GM19035 (cell line): ENCODE data around the gene CHCHD3.
"Not testable (repeated sequence)": the region's sequence is repeated elsewhere in the genome, so short reads cannot be mapped to it uniquely, and the experiment has no call there.

Source experiments
- ATAC-seq: cut with Tn5 transposase; IDR thresholded peaks from one replicate; pipeline ENCODE4 v1.9.1; 2021; ENCODE audit not compliant: unreplicated experiment

CHCHD3 gene

DNA sequence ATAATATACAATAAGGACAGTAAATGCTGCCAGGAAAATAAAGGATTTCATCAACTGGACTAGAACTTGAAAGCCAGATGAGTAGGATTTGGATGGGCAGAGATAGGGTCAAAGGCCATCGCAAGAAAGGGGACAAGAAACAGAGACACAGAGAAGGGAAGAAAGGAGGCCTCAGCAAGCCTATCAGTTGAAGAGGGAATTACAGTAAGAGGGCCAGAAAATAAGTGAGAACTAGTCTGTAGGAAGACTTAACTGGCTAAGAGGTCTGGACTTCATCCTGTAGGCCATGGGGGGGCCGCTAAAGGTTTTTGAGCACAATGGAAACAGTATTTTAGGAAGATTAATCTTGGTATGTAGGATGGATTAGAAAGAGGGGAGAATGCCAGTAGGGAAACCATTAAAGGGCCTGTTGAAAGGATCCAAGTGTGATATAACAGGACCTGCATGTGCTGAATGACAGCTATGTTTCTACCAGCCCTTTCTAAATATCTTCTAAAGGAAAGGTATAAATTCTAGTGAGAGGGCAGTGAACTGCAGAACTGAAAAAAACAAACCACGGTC, 174.4 kb downstream of the CHCHD3 start:
- no peak for ATAC-seq

GRCh38 chr7:132906193-132906835, 175.6 kb downstream of the CHCHD3 start:
- no peak for ATAC-seq

DNA sequence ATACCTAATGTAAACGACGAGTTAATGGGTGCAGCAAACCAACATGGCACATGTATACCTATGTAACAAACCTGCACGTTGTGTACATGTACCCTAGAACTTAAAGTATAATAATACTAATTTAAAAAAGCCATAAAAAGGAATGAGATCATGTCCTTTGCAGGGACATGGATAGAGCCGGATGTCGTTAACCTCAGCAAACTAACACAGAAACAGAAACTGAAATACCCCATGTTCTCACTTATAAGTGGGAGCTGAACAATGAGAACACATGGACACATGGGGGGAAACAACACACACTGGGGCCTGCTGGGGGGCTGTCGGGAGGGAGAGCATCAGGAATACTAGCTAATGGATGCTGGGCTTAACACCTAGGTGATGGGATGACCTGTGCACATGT, 176.8 kb downstream of the CHCHD3 start:
- not testable (repeated sequence) for ATAC-seq

- ATAC-seq: no peak
These were observed 177.7 kb downstream of the CHCHD3 start for GRCh38 chr7:132904209-132904608.

DNA sequence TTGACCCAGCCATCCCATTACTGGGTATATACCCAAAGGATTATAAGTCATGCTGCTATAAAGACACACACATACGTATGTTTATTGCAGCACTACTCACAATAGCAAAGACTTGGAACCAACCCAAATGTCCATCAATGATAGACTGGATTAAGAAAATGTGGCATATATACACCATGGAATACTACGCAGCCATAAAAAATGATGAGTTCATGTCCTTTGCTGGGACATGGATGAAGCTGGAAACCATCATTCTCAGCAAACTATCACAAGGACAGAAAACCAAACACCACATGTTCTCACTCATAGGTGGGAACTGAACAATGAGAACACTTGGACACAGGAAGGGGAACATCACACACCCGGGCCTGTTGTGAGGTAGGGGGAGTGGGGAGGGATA, 179.6 kb downstream of the CHCHD3 start:
- not testable (repeated sequence) for ATAC-seq

DNA sequence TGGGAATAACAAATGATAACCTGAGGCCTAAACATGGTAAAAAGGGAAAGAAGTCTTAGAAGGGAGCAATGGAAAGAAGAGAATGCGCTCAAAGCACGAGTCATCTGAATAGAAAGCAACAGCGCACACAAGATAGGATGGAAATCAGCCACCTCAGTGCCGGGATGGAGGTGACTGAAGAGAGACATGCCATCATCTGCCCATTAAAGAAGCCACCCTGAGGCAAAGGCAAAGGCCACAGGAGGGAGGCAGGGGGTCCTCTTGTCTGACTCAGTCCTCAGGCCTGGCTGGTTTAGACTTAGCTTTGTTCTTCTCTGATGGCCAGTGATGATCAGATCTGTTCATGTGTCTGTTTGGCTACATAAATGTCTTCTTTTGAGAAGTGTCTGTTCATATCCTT, 180.6 kb downstream of the CHCHD3 start:
- no peak for ATAC-seq

GRCh38 chr7:132899833-132900232, 182.1 kb downstream of the CHCHD3 start:
- ATAC-seq: no peak

GRCh38 chr7:132898641-132899175, 183.2 kb downstream of the CHCHD3 start:
- not testable (repeated sequence) for ATAC-seq

DNA sequence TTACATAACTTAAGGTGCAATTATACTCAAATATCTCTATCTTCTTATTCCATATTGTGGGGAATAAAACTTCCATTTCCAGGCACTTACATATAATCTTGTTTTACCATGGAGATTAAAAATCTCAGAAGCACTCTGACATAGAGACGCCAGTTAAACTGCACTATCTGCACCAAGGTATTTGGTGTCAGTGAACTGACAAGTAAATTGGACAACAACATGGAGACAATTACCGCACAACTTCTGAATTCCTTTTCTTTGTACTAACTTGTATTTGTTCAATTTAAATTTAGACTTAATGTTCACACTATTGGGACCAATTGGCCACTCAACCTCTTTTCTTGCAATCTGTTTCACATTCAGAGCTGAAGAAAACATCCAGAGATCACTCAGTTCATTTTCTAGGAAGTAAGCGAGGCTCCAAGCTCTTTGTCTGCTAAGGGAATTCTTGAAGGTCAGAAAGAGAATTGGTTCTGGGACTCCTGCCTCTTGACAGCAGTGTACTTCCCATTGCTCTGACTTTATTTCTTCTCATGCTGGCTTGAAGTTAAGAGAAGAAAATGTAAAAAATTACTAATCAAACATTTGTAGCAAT, 184.7 kb downstream of the CHCHD3 start:
- no peak for ATAC-seq

DNA sequence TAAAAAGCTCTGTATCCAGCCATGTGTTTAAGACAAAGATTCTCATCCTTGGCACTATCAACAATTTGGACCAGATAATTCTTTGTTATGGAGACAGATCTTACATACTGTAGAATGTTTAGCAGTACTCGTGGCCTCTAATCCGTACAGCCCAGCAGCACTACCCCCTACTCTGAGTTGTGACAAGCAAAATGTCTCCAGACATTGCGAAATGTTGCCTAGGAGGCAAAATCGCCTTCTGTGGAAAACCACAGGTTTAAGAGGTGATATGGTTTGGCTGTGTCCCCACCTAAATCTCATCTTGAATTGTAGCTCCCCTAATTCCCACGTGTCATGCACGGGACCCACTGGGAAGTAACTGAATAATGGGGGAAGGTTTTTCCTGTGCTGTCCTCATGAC, 186.7 kb downstream of the CHCHD3 start:
- ATAC-seq: no peak

DNA sequence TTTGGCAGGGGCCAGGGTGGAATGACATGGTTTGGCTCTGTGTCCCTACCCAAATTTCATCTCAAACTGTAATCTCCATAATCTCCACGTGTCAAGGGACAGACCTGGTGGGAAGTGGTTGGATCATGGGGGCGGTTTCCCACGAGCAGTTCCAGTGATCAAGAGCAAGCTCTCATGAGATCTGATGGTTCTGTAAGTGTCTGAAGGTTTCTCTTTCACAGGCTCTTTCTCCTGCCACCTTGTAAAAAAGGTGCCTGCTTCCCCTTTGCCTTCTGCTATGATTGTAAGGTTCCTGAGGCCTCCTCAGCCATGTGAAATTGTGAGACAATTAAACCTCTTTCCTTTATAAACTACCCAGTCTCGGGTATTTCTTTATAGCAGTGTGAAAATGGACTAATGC, 188.3 kb downstream of the CHCHD3 start:
- no peak for ATAC-seq

DNA sequence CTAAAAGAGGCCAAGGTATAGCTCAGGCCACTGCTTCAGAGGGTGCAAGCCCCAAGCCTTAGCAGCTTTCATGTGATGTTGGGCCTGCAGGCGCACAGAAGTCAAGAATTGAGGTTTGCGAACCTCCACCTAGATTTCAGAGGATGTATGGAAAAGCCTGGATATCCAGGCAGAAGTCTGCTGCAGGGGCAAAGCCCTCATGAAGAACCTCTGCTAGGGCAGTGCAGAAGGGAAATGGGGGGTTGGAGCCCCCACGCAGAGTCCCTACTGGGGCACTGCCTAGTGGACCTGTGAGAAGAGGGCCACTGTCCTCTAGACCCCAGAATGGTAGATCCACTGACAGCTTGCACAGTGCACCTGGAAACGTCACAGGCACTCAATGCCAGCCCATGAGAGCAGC, 189.1 kb downstream of the CHCHD3 start:
- not testable (repeated sequence) for ATAC-seq

GRCh38 chr7:132891554-132891953, 190.3 kb downstream of the CHCHD3 start:
- no peak for ATAC-seq

DNA sequence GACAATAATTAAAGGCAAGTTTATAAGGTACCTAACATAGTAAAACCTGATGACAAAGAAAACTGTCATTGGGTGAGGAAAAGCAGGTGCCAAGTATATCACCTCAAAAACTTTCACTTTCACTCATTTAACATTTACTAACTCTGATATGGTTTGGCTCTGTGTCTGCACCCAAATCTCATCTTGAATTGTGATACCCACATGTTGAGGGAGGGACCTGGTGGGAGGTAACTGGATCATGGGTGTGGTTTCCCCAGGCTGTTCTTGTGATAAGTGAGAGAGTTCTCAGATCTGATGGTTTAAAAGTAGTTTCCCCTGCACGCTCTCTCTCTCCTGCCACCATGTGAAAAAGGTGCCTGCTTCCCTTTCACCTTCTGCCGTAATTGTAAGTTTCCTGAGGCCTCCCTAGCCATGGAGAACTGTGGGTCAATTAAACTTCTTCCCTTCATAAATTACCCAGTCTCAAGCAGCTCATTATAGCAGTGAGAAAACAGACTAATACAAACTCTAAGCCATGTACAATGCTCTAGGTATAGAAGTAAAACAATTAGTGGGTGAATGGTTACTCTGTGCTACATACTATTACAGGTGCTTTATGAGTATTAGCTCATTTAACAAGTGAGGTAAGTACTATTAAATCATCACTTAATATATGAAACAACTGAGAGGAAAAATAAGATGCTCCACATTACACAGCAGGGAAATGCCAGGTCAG, 199.0 kb downstream of the CHCHD3 start:
- peak; percentile 47 for ATAC-seq

- ATAC-seq: no peak
These were observed 200.6 kb downstream of the CHCHD3 start for GRCh38 chr7:132881317-132881716.

DNA sequence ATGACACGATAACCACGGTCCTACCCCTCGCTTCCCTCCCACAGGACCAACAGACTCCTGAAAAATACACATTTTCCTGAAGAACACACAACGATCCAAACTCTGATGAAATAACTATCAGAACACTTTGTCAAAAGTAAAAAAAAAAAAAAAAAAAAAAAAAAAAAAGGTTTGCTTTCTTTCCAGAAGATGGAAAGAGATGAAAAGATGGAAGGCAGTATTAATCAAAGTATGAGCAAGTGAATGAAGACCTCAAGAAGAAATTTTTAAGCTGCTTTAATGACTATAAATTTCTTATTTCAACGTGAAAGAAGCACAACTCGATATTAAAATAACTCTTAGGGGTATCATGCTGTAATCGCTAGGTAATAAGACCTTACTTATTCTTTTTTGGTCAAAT, 202.3 kb downstream of the CHCHD3 start:
- no peak for ATAC-seq

- no peak for ATAC-seq
These were observed 203.5 kb downstream of the CHCHD3 start for GRCh38 chr7:132878204-132878919.

DNA sequence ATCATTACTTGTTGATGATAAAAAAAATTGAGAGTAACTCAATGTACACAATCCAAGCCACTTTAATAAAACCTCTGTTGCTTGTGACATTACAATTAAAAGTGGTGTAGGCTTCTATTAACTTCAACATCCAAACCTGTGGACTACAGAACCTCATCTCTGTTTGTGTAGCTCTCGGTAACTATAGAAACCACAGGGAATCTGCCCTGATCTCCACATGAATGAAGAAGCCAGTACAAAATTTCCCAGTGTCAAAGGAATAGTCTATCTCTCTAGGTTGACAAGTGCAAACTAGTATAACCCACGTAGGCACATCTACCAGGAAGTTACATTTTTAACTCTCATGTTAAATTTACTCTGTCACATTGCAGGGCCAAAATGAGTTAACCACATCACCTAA, 204.3 kb downstream of the CHCHD3 start:
- ATAC-seq: no peak

- no peak for ATAC-seq
These were observed 205.3 kb downstream of the CHCHD3 start for GRCh38 chr7:132876576-132876975.

- ATAC-seq: peak; percentile 54
These were observed 209.9 kb downstream of the CHCHD3 start for GRCh38 chr7:132872034-132872433.

DNA sequence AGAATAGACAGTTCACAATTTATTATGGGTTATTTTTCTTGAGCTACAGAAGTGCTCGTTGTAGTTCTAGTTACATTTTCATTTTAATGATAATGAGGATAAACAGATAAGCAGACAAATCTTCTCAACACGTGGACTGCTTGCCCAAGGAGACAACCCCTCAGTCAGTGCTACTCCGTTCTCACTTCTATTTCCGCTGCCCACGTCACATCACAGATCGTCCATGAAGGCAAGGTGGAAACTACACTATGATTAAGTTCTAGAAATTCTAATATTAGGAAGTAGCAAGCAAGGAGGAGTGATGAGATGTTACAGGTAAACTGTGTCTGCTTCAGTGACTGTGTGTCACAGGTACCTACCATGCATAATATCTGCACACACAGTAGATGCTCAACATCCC, 210.5 kb downstream of the CHCHD3 start:
- peak; percentile 63 for ATAC-seq
